ENCODE measurements around the gene LUZP1.

The LUZP1 gene

DNA sequence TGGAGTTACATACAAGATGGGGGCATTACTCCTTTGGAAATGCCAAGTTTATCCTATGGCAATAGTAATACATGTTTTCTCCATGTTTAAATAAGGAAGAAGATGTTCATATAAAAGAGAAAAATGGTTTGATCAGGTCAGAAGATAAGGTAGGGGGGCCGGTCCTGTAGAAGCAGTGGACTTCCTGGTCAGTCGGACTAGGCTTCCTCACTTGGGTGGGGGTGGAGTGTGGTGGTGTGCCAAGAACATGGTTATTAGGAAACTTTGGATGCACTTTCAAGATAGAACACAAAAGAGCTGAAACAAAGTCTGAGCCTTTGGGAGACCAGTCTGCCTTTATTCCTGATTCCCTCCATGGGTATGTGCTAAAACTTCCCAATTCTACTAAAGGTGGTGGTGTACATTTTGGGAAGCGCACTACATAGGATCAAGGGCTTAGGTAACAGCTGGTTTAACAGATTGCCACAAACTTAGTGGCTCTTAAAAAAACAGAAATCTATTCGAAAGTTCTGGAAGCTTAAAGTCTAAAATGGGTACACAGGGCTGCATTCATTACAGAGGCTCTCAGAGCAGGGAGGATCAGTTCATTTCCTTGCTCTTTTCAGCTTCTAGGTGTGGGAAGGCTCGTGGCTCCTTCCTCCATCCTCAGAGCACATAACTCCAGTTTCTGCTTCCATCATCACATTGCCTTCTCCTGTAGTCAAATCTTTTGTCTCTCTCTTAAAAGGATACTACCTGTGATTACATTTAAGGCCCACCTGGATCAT is 84.8 kb downstream of the LUZP1 start:
- no peak for DNase-seq

DNA sequence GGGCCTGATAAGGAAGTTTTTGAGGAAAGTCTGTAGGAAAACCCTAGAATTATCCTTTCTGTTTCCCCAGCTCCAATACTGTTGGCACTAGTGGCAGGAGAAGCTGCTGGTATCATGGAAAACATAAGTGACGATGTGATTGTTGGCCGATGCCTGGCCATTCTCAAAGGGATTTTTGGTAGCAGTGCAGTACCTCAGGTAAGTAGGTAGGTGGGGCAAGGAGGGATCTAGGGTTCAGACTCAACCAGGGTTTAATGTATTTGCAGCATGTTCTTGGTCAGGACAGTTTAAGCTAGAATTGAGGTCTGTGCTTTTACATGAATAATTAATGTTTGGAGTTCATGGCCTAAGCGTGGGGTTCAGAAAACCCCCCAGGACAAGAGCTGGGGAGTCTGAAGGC is 87.3 kb downstream of the LUZP1 start:
- DNase-seq = no peak

DNA sequence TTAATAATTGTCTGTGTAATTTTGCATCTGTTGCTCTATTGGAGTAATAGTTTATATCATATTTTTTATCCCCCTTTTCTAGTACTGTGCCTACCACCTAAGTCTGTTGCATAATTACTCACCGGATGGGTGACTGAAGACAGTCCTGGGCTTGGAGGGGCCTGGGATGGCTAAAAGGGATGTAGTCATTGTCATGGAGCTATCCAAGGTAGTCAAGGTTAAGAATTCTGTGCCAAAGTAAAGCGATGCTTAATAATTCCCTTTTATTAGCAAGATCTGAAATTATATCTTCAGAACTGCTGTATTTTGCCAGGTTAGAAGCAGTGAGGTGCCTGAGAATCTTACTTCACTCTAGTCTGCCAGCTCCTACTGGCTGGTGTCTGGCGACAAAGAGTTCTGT is 87.8 kb downstream of the LUZP1 start:
- DNase-seq = no peak

DNA sequence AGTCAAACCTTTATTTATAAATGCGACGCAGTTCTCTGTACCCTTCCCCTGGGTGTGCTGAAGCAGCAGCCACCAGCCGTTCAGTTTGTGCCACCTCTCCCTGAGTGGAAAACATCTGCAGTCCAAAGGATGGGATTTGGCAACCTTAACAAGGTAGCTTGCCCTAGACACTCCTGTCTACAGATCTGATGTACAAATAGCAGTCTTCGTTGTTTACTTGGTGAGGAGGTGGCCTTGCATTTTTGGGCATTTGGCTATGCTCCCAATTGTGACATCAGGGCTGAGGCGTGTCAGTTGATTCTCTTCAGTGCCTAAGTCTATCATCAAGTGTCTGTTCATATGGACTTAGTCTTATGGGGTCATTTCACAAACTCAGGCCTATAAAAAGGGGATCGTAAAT is 89.6 kb downstream of the LUZP1 start:
- DNase-seq = no peak

DNA sequence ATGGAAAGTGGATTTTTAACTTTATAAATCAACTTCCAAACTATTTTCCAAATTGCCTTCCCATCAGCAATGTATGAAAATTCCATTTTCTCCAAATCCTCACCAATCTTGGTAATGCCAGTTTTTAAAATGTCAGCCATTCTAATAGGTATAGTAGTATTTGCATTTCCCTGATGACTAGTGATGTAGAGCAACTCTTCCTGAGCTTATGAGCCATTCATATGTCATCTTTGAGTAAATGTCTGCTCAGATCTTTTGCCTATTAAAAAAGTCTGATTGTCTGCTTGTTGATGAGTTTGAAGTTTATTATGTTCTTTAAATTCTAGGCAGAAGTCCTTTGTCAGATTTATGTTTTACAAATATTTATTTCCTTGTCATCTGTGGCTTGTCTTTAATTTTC is 94.6 kb downstream of the LUZP1 start:
- no peak for DNase-seq

DNA sequence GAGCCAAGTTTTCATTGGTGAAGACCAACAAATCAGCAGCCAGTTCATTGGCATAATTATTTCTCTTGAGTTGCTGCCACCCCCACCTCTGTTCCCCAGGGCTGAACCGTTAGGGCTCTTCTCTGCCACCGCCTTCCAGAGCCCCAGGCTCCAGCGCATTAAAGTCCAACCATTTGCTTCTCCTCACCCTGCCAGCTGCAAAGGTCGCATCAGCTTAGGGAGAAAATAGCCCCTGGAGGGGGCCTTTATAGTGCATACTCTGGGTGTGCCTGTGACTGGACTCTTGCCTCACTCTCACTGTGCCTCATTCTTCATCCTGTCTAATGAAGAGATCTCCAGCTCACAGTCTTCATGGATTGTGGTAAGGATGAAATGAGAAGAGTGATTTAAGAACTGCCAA is 99.0 kb downstream of the LUZP1 start:
- DNase-seq = no peak

DNA sequence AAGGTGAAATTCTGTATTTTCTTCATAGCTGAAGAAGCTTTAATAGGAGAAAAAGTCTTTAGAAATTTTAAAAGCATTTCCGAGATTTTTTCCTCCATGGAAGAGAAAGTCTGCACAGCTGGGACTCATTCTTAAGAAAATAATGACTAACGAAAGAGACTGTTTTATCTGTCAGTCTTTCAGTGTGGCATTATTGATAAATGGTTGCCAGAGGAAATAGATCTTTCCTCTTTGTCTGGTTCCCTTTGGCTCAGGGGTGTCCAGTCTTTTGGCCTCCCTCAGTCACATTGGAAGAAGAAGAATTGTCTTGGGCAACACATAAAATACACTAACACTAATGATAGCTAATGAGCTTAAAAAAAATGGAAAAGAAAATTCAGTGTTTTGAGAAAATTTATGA is 99.5 kb downstream of the LUZP1 start:
- DNase-seq = no peak

DNA sequence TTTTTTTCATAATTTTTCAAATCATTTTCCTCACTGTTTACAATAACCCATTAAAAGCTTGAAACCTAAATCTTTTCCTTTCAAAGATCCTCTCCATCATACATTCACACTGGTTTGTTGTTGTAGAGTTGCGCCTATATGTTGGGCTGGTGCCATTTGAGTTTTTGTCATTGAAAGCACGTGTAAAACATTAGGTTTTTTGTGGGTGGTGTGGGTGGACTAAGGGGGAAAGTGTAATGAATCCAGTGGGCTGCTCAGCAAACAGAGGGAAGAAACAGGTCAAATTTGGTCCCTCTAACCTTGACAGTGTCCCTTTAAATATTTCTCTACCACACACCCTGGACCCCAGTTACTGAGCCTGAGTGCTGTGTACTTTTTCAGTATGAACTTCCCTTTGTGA is 102.6 kb downstream of the LUZP1 start:
- no peak for DNase-seq

DNA sequence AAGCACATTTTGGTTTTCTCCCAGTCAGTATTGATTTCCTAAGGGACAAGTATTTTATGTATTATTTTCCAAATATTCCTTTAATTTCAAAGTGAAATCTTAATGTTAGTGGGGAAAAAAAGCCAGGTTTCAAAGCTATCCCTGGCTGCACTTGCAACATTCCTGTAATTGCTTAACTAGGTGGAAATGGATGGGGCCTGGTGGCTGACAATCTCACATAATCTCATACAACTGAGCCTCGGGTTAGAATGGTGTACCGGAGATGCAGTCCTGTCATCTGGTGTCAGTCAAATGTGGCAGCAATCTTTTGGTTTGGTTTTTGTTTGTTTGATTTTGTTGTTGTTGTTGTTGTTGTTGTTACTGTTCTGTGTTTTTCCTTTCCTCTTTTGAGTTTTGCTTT is 103.3 kb downstream of the LUZP1 start:
- DNase-seq = no peak

DNA sequence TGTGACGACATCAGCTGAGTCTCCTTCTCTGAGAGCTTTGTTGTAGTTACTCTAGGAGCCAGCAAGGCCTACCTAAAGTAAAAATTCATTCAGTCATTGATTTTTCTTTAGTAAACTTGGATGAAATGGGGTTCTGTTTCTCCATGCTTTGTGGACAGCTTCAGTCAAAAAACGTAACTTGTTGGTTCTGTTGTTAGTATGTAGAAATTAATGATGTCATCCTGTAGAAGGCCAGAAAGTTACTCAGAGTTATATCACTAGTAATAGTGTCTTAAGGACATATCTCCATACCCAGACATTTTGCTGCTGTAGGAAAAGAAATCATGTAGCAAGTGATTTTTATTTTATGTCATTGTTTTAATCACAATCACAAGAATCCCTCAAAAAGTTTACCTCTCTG is 106.4 kb downstream of the LUZP1 start:
- DNase-seq = no peak

DNA sequence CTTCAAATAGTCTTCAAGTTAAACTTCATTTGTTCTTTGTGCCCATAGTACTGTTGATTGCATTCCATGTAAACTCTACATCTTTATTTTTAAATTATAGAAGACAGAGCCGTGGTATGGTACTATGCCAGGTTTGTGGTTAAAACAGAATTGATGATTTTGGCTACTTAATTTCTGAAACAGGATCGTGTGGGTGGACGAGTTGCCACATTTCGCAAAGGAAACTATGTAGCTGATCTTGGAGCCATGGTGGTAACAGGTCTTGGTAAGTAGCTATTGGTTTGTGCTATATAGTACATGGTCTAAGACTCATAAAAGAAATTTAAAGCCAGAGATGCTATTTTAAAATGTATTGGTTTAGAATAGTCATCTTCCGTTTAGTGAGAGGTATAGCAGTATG is 111.4 kb downstream of the LUZP1 start:
- DNase-seq = no peak

DNA sequence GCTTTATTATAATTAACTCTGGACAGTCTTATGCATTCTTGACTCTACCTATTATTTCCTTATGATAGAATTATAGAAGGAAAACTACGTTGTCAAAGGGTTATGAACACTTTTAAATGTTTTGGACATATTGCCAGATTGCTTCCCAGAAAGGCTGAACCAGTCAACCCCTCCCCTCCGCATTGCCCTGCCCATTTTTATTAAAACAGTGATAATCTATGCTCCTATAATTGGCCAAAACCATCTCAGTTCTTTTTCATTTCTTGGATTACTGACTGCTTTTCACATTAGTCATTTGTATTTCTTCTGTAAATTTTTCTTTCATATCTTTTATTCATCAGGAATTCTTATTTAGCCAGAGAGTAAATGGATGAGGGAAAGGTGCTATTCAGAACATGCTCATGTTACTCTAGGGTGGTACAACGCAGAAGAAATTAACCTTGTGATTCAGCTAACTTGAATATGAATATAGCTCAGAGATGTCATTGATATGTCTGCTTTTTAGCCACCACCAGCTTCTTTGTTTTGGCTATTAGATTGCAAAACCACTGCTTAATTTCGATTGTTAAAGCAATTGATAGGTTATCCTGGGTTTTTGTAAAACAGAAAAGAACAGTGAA is 117.3 kb downstream of the LUZP1 start:
- DNase-seq = no peak

DNA sequence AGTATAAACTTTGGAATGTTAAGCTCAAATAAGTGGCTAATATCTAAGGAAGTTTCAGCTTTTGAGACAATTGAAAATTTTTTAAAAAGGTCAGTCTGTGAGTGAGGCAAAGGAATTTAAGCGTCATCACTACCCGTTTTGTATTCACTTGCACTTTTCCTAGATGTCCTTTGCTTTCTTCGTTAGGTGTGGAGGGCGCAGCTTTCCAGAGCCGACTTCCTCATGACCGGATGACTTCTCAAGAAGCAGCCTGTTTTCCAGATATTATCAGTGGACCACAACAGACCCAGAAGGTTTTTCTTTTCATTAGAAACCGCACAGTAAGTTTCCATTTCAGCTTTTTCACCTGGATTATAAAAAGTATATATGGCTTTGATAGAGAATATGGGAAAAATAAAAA is 118.5 kb downstream of the LUZP1 start:
- no peak for DNase-seq

DNA sequence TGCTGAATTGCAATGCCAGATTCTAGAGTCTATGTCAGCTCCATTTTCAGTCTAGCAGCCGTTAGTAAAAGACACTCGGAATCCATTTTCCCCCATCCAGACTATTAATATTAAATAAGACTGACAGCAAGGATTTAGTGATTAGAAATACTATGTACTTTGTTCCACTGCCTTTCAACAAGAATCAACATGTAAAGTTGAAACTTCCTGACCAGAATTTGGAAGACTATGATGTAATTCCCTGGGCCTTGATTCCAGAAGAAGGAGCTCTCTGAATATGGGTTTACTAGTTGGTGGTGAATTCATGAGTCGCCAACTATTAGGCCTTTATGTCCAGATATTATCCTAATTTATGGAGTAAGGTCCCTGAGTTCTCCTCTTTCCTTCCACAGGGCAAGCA is 124.6 kb downstream of the LUZP1 start:
- no peak for DNase-seq

DNA sequence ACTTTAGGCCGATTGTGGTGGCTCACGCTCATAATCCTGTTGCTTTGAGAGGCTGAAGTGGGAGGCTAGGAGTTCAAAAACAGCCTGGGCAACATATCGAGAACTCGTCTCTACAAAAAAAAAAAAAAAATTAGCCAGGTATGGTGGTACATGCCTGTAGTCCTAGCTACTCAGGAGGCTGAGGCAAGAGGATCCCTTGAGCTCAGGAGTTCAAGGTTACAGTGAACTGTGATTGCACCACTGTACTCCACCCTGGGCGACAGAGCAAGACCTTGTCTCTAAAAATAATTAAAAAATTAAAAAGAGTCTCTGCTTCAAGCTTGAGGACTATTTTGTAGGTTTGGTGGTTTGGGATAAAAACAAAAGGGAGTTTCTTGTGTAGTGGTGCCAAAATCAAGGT is 128.1 kb downstream of the LUZP1 start:
- DNase-seq = no peak

DNA sequence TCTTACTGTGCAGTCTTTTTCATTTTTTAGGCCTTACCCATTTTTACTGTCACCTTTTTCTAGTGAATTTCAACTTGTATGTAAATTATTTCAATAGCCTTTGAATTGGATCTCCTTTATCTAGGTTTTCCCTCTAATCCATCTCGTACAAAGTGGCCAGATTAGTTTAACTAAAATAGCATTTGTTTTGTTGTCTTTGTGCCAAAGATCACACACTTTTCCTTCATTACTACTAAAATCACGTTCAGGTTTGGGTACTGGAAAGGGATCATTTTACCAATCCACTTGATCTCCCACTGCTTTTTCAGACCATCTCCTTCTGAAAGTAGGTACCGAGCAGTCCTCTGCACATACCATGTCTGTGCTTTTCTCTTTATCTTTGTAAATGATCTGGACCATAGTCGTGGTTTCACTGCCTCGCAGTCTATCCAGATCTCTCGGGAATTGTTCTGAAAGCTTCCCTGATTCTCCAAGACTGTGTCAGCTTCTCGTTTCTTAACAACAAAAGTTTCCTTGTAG is 129.3 kb downstream of the LUZP1 start:
- DNase-seq = peak; percentile 30

DNA sequence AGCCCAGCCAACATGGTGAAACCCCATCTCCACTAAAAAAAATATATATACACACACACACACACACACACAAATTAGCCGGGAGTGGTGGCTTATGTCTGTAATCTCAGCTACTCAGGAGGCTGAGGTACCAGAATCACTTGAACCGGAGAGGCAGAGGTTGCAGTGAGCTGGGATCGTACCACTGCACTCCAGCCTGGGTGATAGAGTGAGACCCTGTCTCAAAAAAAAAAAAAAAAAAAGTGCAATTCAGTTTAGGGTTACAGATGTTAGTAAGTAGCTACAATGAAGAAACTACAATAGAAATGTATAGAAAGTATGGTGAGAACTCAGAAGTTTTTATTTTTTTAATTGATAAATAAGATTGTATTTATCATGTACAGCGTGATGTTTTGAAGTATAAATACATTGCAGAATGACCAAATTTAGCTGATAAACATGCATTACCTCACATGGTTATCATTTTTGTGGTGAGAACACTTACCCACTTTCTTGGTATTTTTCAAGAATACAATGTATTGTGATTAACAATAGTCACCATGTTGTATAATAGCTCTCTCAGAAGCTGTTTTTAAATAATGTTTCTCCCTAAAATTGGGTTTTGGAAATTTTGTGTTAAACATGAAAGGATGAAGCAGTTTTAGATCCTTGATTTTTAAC is 131.4 kb downstream of the LUZP1 start:
- DNase-seq = no peak

DNA sequence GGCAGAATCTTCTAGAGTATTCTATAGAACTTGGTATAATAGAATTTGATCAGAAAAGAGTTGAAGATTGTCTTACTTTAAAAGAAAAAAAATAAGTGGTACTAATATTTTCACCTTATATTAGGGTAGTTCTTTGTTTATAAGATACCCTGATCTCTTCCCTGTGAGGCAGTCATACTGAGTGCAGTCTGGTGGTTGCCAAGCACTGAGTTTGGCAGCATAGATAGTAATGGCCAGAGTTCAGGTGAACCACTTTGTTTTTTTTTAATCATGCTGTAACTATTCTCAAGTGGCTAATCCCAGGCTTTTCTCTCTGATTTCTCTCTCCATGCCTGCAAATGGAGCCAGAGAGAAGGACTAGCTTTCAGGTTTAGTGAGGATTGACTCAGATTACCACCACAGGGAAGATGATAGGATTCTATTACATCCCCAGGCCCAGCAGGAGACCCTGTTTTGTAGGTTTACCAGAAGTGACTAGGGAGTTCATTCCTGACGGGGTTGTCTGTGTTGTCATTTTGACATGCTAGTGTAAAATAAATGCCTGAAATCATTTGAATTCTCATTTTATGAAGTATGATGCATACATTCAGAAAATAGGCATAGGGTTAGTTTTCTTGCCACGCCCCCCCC is 132.7 kb downstream of the LUZP1 start:
- peak; percentile 83 for DNase-seq

Measured in fibroblast of skin of scalp (primary cell).